Suprapubic skin (tissue), 4 donors: ENCODE measurements around the gene NMU. TPM values are rescaled to one million over a fixed set of nuclear protein-coding genes. Genes with fewer than 3 reads are reported as not detected.
"Not testable (repeated sequence)": the region's sequence is repeated elsewhere in the genome, so short reads cannot be mapped to it uniquely, and the experiment has no call there.

Experiments used
- DNase-seq, 2 donors: peaks; one replicate each; pipeline ENCODE4 v3.0.0-alpha.2; 2019; ENCODE audit warnings: low spot score in 2 of 2
- H3K27ac ChIP-seq: fragments of 200-600 bp; sonication (generic); one replicate; pipeline ENCODE4 v1.5.1; 2019
- H3K27me3 ChIP-seq: fragments of 200-600 bp; sonication (generic); one replicate; pipeline ENCODE4 v1.5.1; 2019
- H3K36me3 ChIP-seq: fragments of 200-600 bp; sonication (generic); one replicate; pipeline ENCODE4 v1.5.1; 2019
- H3K4me1 ChIP-seq: fragments of 200-600 bp; sonication (generic); one replicate; pipeline ENCODE4 v1.5.1; 2019
- H3K4me3 ChIP-seq: fragments of 200-600 bp; sonication (generic); one replicate; pipeline ENCODE4 v1.5.1; 2019; ENCODE audit warnings: mild to moderate bottlenecking
- H3K9me3 ChIP-seq: fragments of 200-600 bp; sonication (generic); one replicate; pipeline ENCODE4 v1.5.1; 2019
- CTCF ChIP-seq, 2 donors: fragments of 200-600 bp in 1 of 2; fragments of 450-650 bp in 1 of 2; sonication (generic) in 1 of 2; IDR thresholded peaks; one replicate each; pipeline ENCODE4 v1.5.1; 2016 to 2019; ENCODE audit warnings: antibody characterized with exemption in 2 of 2, mild to moderate bottlenecking in 1 of 2, moderate library complexity in 1 of 2
- EP300 ChIP-seq: sonication (generic); formaldehyde crosslinking; IDR thresholded peaks from one replicate; pipeline ENCODE4 v1.6.1; 2017; ENCODE audit warnings: antibody characterized with exemption
- POLR2A ChIP-seq, 2 donors: fragments of 450-650 bp; IDR thresholded peaks; one replicate each; pipeline ENCODE4 v1.6.1; 2017; ENCODE audit warnings: antibody characterized with exemption in 2 of 2, mild to moderate bottlenecking in 2 of 2, moderate library complexity in 2 of 2
- POLR2AphosphoS5 ChIP-seq, 3 donors: sonication (generic); formaldehyde crosslinking; IDR thresholded peaks; one replicate each; pipeline ENCODE4 v1.6.1; 2017; ENCODE audit warnings: antibody characterized with exemption in 3 of 3
- WGBS: methylation state at CpG from one replicate; pipeline ENCODE4 v1.1.5; 2018; 5-methylcytosine and 5-hydroxymethylcytosine counted together
- total RNA-seq, 4 donors: library from RNA; depleted of rRNA; stranded (reverse); fragments of >200 nt; gene quantifications; one replicate each; pipeline ENCODE4 v1.1.0, GENCODE V29; 2016

The NMU gene
- 10 to 100 TPM; 16.3 to 54.7 (median 36.7) TPM for total RNA-seq

- Histone ChIP-seq H3K4me1 (peaks cover 17% of the 10 kb centered on the region), H3K4me3 (peak within 1 kb of the TSS; percentile 62), H3K36me3 (no peaks in the 10 kb centered on the region), H3K27me3 (peaks cover 12% of the 10 kb centered on the region), H3K27ac (peak within 1 kb of the TSS; percentile 20), H3K9me3 (no peaks in the 10 kb centered on the region)
- WGBS = 0% methylated on average over 30 of the region's 80 CpGs
- peak in 1 of 2 donors; percentile 56 for DNase-seq
- TF ChIP-seq EP300 (no peak), POLR2AphosphoS5 (IDR thresholded peaks at IDR 0.05) (no peak), POLR2A (IDR thresholded peaks at IDR 0.05) (no peak)
Observed at GRCh38 chr4:55635741-55636655, at the start of gene NMU. NMU (minus strand) TSS chr4:55636298; CDS start chr4:55636192, 106 bp downstream.

- Histone ChIP-seq H3K4me3 (no peak overlapping the region), H3K27me3 (no peaks in the 10 kb centered on the region), H3K36me3 (no peaks in the 10 kb centered on the region), H3K27ac (no peak overlapping the region), H3K4me1 (no peaks in the 10 kb centered on the region), H3K9me3 (no peaks in the 10 kb centered on the region)
- DNase-seq = no peak
- no peak for TF ChIP-seq CTCF (IDR thresholded peaks at IDR 0.05)
- TF ChIP-seq POLR2AphosphoS5 (IDR thresholded peaks at IDR 0.05) = no peak
- TF ChIP-seq EP300 = no peak
- TF ChIP-seq POLR2A (IDR thresholded peaks at IDR 0.05) = no peak
- WGBS = 94% methylated on average over 3 of the region's 3 CpGs
Observed at GRCh38 chr4:55684276-55684675, 48.2 kb upstream of the NMU start.

GRCh38 chr4:55682797-55683196 lies 46.7 kb upstream of the NMU start:
- not testable (repeated sequence) for H3K9me3 ChIP-seq, H3K4me3 ChIP-seq, H3K27me3 ChIP-seq, DNase-seq, H3K27ac ChIP-seq, H3K36me3 ChIP-seq, H3K4me1 ChIP-seq
- WGBS = 85% methylated on average over 3 of the region's 3 CpGs

GRCh38 chr4:55682295-55682694 lies 46.2 kb upstream of the NMU start:
- no peaks in the 10 kb centered on the region for H3K4me1 ChIP-seq
- H3K27ac ChIP-seq = no peak overlapping the region
- H3K36me3 ChIP-seq = no peaks in the 10 kb centered on the region
- no peaks in the 10 kb centered on the region for H3K27me3 ChIP-seq
- H3K4me3 ChIP-seq = no peak overlapping the region
- TF ChIP-seq EP300 (no peak), POLR2AphosphoS5 (IDR thresholded peaks at IDR 0.05) (no peak), CTCF (IDR thresholded peaks at IDR 0.05) (no peak), POLR2A (IDR thresholded peaks at IDR 0.05) (no peak)
- H3K9me3 ChIP-seq = no peaks in the 10 kb centered on the region
- WGBS = 57% methylated on average over 1 of the region's 1 CpG
- DNase-seq = no peak

- Histone ChIP-seq H3K4me1 (no peaks in the 10 kb centered on the region), H3K36me3 (no peaks in the 10 kb centered on the region), H3K27ac (no peak overlapping the region), H3K4me3 (no peak overlapping the region), H3K9me3 (no peaks in the 10 kb centered on the region), H3K27me3 (no peaks in the 10 kb centered on the region)
- DNase-seq = no peak
- 87% methylated on average over 3 of the region's 3 CpGs for WGBS
- no peak for TF ChIP-seq POLR2AphosphoS5 (IDR thresholded peaks at IDR 0.05)
- no peak for TF ChIP-seq EP300
- TF ChIP-seq CTCF (IDR thresholded peaks at IDR 0.05) = no peak
- TF ChIP-seq POLR2A (IDR thresholded peaks at IDR 0.05) = no peak
Observed at GRCh38 chr4:55681430-55681829, 45.3 kb upstream of the NMU start.

- Histone ChIP-seq H3K9me3 (no peaks in the 10 kb centered on the region), H3K4me1 (no peaks in the 10 kb centered on the region), H3K36me3 (no peaks in the 10 kb centered on the region), H3K27ac (no peak overlapping the region), H3K27me3 (peaks cover 2% of the 10 kb centered on the region), H3K4me3 (no peak overlapping the region)
- TF ChIP-seq POLR2AphosphoS5 (IDR thresholded peaks at IDR 0.05) (no peak), POLR2A (IDR thresholded peaks at IDR 0.05) (no peak), EP300 (no peak), CTCF (IDR thresholded peaks at IDR 0.05) (no peak)
- DNase-seq = no peak
- WGBS = 33% methylated on average over 3 of the region's 4 CpGs
Observed at GRCh38 chr4:55675196-55675793, 39.2 kb upstream of the NMU start.
